Femur (tissue), 1 donor: ENCODE measurements around the gene SETD2.
"Not testable (repeated sequence)": the region's sequence is repeated elsewhere in the genome, so short reads cannot be mapped to it uniquely, and the experiment has no call there.

Source experiments
- DNase-seq: peaks from one replicate; pipeline ENCODE4 v3.0.0-alpha.2; 2017

Gene SETD2

GRCh38 chr3:47098910-47099309 lies 65.0 kb downstream of the SETD2 start:
- DNase-seq: no peak

DNA sequence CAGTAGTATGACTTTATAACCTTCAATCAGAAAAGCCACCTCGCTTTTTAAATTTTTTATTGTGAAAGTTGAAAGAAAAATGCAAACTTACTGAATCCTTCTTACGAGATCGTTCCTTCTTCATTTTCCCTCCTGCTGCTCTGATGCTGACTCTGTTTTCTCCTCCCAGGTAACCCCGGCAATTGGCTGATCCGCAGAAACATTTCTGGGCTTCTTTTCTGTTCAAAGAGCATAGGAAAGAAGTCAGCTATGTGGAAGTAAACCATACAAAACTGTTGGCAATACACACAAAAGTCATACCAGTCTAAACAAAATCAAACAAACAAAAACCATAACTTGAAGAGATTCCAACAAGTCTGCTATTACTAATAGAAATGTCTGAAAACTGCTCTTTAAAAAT lies 66.0 kb downstream of the SETD2 start:
- no peak for DNase-seq

GRCh38 chr3:47096959-47097358 lies 67.0 kb downstream of the SETD2 start:
- no peak for DNase-seq

- no peak for DNase-seq
These were observed 71.8 kb downstream of the SETD2 start for GRCh38 chr3:47092090-47092489.

DNA sequence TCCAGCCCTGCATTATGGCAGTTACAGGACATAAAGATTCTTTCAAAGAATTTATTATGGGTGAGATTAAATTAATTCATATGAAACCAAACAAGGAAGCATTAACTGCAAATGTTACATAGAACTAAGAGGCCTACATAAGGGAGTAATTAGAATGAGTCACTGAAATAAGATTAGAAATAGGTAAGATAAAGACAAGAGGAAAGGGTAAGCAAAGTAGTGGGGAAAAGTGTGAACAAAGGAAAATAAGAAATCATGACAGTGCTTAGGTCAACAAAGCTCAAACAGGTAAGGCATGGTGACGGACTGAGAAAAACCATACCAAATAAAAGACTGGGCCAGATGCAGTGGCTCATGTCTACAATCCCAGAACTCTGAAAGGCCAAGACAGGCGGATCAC lies 74.3 kb downstream of the SETD2 start:
- DNase-seq: no peak

GRCh38 chr3:47086071-47086470 lies 77.8 kb downstream of the SETD2 start:
- no peak for DNase-seq

GRCh38 chr3:47083786-47084185 lies 80.1 kb downstream of the SETD2 start:
- no peak for DNase-seq

DNA sequence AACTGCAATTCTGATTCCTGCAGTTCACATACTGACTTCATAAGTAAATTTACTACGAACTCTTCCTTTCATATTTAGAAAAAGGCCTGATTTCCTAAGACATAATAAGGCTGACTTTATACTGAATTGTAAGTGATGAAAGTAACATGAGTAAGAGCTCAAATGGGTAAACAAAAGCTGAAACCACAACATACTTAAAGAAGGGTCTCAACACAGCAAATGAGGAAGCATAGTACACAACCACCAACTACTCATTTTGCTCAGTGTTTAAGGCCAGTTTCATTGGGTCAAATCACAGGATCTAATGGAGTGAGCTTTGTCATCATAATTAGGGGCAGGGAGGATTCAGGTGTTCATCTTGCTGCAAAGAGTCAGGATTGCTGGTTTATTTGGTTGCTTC lies 81.4 kb downstream of the SETD2 start:
- DNase-seq: no peak

DNA sequence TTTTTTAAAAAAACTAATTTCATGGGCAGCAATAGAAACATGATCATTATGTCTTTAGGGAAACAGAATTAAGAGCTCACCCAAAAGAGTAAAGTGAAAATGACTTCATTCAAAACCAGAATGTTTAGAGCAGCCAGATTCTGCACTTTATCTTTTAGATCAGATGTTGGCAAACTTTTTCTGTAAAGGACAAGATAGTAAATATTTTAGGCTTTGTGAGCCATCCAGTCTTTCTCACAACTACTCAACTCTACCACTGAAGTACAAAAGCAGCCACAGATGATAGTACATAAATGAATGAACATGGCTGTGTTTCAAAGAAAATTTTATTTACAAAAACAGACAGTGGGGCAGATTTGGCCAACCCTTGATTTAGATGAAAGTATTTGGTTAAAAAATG lies 84.5 kb downstream of the SETD2 start:
- no peak for DNase-seq

DNA sequence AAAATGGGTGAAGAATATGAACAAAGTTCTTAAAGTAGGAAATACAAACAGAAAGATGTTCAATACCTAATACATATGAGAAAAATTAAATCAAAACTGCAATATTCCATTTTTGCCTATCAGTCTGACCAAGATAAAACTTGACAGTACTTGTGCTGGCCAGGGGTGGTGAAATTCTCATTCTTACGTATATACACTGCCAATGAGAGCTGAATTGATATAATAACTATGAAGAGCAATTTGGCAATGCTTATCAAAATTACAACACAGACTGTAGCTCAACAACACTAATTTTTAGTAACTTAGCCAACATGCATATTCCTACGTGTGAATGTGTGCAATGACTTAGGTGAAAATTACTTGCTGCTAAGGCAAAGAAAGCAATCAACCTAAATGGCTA lies 90.2 kb downstream of the SETD2 start:
- DNase-seq: no peak

DNA sequence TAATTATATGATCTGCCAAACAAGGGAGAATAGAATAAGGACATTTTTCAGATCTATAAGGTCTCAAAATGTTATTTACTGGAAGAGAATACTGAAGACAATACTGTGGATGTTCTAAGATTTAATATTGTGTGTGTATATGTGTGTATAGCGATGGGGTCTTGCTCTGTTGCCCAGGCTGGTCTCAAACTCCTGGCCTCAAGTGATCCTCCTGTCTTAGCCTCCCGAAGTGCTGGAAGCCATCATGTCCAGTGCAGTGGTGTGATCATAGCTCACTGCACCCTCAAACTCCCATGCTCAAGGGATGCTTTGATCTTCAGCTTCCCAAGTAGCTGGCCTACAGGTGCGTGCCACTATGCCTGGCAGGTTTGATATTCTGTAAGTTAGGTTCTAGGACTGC lies 93.1 kb downstream of the SETD2 start:
- DNase-seq: no peak

GRCh38 chr3:47066259-47066658 lies 97.7 kb downstream of the SETD2 start:
- DNase-seq: not testable (repeated sequence)

DNA sequence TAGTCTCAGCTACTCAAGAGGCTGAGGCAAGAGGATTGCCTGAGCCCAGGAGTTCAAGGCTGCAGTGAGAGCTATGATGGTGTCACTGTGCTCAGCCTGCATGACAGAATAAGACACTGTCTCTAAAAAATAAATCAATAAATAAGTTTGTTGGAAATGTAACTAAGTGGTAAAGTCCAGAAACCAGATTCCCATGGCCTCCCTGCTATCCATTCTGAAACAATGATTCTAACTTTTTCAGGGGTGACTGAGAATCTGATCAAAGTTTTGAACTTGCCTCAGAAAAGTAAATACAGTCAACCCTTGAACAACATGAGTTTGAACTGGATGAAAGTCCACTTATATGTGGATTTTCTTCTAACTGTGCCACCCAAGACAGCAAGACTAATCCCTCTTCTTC lies 98.2 kb downstream of the SETD2 start:
- DNase-seq: no peak

GRCh38 chr3:47065058-47065457 lies 98.9 kb downstream of the SETD2 start:
- no peak for DNase-seq

- no peak for DNase-seq
These were observed 106.7 kb downstream of the SETD2 start for GRCh38 chr3:47057212-47057671.

- DNase-seq: no peak
These were observed 107.2 kb downstream of the SETD2 start for GRCh38 chr3:47056705-47057104.

GRCh38 chr3:47054412-47054811 lies 109.5 kb downstream of the SETD2 start:
- DNase-seq: no peak

GRCh38 chr3:47047673-47048072 lies 116.2 kb downstream of the SETD2 start:
- DNase-seq: no peak

DNA sequence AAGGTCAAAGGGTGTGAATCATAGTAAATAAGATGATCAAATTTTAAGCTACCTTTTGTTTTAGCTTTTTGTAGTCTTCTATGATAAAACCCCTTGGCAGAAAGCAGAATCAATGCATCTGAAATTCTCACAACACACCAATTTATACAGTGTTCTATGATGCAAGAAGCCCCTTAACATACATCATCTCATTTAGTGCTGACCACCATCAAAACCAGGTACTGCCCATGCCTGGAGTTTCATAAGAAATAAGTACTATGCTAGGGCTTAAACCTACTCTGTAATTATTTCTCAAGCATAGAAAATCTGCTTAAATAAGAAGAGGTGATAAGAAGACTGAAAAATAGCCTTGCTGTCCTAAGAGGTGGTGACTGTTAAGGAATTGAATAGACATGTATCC lies 116.8 kb downstream of the SETD2 start:
- no peak for DNase-seq

GRCh38 chr3:47042231-47042791 lies 121.6 kb downstream of the SETD2 start:
- DNase-seq: no peak

GRCh38 chr3:47041114-47041513 lies 122.8 kb downstream of the SETD2 start:
- no peak for DNase-seq

GRCh38 chr3:47037302-47037701 lies 126.6 kb downstream of the SETD2 start:
- not testable (repeated sequence) for DNase-seq

DNA sequence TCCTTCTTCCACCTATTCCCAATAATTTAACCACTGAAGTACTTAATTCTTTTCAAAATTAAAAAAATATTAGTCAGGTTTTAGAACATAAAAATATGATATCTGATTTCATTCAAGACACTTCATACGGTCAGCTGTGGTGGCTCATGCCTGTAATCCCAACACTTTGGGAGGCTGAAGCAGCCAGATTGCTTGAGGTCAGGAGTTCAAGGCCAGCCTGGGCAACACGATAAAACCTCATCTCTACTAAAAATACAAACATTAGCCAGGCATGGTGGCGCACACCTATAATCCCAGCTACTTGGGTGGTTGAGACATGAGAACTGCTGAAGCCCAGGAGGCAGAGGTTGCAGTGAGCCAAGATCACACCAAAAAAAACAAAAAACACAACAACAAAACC lies 127.8 kb downstream of the SETD2 start:
- DNase-seq: no peak

GRCh38 chr3:47035645-47036044 lies 128.3 kb downstream of the SETD2 start:
- no peak for DNase-seq

DNA sequence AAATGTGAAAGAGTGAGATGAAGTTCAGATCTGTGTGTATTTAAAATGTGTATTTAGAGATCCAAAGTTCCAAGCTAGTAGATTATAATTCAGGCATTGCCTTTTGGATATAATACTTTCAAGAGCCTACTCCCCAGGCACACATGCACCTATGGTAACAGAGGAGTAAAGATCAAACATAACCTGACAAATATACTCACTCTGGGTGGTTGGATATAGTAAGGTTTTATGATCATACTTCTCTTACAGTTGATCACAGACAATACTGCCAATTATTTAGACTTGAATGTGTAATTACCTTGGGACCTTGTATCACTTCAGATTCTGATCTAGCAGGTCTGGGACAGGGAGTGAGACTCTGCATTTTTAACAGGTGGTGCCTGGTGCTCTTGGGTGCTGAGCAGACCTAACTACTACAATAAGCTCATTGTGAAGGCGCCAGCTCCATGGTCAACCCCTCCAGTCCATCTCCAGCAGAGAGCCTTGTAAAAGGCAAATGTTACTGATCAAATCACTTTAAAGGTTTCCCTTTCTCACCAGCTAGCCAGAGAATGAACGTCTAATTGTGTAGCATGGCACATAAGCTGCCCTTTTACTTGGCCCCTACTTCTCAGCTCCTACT lies 128.9 kb downstream of the SETD2 start:
- DNase-seq: no peak
